GM21723 (cell line): ENCODE results near the gene REM2.

ENCODE experiments used
- ATAC-seq: cut with Tn5 transposase; IDR thresholded peaks from one replicate; pipeline ENCODE4 v1.9.1; 2021; ENCODE audit warnings: mild to moderate bottlenecking, moderate library complexity; ENCODE audit not compliant: unreplicated experiment

Gene REM2, protein sequence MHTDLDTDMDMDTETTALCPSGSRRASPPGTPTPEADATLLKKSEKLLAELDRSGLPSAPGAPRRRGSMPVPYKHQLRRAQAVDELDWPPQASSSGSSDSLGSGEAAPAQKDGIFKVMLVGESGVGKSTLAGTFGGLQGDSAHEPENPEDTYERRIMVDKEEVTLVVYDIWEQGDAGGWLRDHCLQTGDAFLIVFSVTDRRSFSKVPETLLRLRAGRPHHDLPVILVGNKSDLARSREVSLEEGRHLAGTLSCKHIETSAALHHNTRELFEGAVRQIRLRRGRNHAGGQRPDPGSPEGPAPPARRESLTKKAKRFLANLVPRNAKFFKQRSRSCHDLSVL

DNA sequence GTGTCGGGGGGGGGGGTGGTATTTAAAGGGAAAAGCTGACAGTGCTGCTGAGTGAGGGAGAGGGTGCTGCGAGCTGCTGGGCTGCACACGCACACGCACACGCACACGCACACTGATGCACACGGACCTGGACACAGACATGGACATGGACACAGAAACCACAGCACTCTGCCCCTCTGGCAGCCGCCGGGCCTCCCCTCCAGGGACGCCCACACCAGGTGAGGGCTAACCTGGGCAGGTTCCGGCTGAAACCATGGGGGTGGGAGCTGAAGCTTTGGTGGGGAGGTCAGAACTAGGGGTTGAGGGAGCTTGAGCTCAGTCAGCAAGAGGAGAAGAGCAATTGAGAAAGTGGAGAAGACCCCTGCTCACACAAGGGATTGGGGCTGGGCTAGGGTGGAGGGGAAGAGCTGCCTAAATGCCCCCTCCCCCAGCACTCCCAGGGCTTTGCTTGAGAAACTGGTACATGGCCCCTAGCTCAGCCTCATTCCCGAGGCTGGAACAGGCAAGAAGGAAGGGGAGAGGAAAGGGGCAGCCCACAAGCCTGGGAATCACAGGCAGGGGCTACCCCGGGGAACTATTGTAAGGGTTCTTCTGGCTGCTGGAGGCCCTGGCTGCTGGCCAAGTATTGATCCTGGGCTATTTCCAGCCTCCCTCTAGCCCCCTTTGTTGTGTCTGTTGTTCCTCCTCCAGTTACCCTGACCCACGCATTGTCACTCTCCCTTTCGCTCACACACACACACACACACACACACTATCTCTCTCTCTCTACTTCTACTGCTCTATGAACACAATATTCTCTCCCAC, at the start of gene REM2:
Gene REM2, plus strand, starts transcription at position 50 of the 804 bp plus-strand sequence. Its CDS starts 66 bp downstream, at position 116.
- no peak for ATAC-seq

DNA sequence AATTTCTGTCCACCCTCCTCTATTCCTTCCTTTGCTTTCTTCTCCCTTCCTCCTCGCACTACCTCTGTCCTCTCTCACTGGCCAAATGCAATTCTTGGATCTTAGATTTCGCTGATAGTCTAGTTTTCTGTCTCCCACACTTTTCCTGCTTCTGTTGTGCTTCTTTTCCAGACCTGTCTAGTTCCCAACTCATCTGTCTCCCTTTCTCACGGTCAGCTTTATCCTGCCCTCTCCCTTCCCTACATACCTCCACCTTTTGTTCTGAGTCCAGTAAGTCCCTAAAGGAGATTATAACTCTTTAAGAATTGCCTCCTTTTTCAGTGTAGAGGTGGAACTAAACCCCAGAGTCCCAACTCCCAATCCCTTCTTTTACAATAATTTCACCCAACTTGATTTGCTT, 47.5 kb upstream of the REM2 start:
- ATAC-seq = no peak

DNA sequence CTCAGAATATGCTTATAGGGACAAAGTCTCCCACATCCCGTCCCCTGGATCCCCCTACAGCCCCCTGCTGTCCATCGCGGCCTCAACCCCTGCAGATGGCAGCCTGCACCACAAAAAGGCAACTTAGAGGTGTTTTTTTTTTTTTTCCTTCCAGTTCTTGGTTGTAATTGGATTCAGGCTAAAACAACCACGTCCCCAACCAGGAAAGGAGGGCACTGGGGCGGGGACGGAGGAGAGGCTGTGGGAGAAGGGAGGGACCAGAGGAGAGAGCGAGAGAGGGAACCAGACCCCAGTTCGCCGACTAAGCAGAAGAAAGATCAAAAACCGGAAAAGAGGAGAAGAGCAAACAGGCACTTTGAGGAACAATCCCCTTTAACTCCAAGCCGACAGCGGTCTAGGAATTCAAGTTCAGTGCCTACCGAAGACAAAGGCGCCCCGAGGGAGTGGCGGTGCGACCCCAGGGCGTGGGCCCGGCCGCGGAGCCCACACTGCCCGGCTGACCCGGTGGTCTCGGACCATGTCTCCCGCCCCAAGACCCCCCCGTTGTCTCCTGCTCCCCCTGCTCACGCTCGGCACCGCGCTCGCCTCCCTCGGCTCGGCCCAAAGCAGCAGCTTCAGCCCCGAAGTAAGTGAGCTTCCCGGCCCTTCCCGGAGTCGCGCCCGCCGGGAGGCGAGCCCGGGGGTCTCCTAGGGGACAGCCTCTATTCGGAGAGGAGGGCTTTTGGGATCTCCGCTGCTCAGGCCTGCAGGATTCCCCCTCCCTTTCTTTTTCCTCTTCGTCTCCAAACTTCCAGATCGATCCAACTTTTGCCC, 46.5 kb upstream of the REM2 start, which contains the start of gene MMP14:
Gene MMP14, plus strand, starts transcription at position 285 of the 813 bp plus-strand sequence. Its CDS starts 233 bp downstream, at position 518.
- ATAC-seq = no peak

DNA sequence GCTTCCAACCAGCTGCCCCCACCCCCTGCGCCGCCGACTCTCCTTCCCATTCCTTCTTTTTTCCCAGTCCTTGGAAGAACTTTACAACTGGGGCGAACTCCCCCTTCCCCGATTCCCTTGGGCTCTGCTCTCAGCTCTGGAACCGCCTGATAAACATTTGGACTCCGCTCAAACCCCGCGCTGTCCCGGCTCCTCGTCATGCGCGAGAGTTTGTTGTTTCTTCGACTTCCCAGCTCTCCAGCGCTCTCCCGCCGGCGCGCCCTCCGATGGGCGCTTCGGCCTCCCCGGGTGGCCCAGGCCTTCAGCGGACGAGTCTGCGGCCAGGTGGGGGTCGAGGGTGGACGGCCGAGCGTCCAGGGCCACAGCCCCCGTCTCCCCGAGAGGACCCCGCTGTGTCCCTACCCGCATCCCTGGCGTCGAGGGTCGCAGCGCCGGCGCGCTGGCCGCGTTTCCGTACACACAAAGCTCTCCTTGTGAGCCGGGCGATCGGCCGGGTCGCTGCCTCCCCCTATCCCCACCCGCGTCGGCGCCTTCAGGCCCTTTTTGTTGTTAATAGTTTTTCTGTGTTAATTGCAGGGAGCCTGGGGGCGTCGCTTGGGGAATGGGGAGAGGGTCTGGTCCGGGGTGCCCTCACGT, 45.8 kb upstream of the REM2 start:
- no peak for ATAC-seq

DNA sequence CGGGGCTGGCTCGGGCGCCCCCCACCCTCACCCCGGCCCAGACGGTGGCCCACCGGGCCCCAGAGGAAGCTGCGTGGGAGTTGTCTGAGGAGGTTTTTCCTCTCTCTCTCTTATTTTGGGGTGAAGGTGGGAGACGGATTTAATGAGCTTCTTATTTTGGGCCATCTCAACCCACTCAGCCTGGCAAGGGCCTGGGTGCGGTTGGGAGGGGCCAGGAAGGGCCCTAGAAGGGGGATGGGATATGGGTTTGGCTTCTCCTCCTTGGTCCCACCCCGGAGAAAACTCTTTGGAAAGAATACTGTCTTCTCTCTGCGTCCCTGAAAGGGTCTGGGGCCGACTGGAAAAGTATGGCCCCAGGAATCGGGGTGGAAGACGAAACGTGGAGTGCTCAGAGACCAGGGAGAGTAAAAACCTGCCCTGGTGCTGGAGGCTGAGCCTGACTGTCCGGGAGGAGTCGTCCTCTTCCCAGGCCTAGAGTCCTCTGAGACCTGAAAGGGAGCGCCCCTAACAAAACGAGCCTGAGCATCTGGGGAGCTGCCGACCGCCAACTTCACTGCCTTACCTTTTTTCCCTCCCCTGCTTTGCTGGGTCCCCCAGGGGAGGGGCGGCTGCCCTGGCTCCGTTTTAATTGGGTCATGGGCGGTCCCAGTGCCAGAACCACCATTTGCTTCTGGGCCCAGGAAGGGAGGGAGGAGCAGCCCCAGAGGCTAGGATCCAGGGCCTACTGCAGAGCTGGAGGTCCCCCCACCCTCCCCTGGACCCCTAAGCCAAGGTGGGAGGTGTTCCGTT, 45.1 kb upstream of the REM2 start:
- no peak for ATAC-seq

DNA sequence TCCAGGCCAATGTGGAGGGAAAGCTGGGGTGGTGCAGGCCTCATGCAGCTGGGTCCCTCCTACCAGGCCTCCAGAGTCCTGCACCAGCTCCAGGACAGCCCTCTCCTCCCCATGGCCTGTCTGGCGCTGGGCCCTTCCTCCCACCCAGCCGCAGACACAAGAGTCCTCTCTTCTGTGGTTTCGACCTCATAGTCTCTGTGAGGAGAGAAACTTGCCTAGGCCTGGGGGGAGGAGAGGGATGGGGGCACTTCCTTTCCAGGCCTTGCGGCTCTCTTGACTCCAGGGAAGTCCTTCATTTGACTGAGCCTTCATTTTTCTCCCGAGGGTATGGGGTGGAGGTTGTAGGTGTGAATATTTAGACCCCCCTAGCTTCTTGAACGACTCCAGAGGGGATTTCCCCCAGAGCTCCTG, 44.4 kb upstream of the REM2 start:
- no peak for ATAC-seq

DNA sequence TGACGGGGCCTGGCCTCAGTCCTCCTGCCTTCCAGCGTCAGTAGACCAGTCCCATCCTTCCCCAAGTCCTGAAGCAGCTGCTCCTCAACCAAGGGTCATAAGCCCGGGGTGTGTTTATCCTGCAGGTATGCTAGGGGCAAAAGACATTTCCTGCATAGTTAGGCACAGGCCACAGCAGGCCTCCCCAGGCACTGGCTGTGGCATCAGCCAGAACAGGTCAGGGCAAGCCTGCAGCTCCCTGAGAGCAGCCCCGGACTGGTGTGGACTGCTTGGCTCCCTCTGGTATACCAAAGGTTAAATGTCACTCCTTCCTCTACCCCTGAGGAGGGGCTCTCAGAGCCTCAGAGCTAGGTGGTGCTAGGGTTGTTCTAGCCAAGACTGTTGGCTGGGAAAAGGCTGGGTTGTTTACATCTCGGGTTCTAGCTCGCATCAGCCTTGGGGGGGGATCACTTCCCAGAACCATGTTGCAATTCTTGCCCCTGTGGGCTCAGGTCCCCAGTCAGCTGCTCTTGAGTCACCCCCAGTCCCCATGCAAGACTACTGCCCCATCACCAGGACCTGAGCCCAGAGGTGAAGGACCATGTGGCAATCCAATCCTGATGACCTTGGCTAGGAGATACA, 43.8 kb upstream of the REM2 start:
- no peak for ATAC-seq

DNA sequence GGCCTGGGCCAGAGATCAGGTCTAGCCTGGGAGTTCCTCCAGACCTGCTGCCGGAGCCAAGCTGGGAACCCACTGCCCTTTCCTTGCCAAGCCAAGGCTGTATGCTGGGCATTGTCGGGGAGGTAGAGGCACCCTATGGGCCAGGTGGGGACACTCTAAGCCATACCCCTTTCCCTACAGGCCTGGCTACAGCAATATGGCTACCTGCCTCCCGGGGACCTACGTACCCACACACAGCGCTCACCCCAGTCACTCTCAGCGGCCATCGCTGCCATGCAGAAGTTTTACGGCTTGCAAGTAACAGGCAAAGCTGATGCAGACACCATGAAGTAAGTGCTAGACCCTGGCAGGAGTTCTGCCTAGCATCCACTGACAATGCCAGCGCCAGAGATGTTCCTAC, 41.7 kb upstream of the REM2 start:
- no peak for ATAC-seq

DNA sequence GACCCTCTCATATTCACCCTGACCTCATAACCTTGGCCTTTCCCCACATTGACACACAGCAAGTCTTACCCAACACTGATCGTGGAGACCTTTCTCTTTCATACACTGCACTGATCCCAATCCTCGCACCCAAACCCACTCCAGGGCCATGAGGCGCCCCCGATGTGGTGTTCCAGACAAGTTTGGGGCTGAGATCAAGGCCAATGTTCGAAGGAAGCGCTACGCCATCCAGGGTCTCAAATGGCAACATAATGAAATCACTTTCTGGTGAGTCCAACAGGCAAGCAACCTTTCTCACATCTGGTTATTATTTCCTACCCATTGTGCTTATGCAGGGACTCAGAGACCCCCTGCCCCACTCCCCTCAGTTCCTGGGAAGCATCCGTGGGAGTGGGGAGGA, 41.3 kb upstream of the REM2 start:
- no peak for ATAC-seq

DNA sequence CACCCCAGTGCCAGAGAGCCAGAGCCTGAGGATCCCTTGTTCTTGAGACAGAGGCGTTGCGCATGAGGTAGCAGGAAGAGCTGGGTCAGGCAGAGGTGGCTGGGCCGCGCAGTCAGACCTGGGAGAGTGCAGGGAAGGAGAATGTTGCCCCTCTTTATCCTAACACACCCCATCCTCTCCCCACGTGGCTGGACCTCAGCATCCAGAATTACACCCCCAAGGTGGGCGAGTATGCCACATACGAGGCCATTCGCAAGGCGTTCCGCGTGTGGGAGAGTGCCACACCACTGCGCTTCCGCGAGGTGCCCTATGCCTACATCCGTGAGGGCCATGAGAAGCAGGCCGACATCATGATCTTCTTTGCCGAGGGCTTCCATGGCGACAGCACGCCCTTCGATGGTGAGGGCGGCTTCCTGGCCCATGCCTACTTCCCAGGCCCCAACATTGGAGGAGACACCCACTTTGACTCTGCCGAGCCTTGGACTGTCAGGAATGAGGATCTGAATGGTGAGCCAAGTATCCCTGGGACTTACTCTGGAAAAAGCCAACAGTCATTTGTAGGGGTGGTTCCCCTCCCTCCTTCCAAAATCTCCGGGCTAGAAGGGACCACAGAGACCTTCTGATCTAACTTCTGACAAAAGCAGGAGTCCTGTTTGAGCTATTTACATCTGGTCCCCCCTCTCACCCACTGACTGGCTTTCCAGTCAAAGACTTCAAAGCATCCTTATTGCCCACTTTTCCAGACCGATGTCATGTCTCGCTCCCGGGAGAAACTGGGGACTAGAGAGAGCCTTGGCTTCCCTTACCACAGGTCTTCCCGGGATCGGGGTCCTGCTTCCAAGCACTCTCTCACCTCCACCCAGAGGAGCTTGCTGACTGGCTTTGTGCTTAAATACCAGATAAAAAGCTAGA, 40.6 kb upstream of the REM2 start:
- no peak for ATAC-seq

DNA sequence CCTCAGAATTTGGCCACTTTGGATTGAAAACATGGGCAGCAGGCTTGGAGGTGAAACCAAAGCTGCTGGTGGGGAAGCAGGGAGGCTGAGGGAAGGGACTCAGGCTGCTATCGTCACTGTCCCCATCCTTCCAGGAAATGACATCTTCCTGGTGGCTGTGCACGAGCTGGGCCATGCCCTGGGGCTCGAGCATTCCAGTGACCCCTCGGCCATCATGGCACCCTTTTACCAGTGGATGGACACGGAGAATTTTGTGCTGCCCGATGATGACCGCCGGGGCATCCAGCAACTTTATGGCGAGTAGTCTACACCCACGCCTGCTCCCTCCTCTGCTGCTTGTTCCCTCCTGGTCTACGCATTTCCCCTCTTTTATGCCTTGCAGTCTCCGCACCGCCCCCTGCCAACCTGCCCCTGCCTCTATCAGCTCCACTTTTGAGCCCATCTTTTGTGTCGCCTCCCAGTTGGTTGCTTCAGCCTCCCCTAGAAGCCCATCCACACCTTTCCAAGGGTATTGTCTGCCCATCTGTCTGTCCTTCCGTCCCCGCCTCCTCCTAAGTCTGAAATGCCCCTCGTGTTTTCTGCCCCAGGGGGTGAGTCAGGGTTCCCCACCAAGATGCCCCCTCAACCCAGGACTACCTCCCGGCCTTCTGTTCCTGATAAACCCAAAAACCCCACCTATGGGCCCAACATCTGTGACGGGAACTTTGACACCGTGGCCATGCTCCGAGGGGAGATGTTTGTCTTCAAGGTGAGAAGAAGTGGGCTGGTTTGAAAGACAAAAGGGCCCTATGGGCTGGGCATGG, 39.7 kb upstream of the REM2 start:
- no peak for ATAC-seq

DNA sequence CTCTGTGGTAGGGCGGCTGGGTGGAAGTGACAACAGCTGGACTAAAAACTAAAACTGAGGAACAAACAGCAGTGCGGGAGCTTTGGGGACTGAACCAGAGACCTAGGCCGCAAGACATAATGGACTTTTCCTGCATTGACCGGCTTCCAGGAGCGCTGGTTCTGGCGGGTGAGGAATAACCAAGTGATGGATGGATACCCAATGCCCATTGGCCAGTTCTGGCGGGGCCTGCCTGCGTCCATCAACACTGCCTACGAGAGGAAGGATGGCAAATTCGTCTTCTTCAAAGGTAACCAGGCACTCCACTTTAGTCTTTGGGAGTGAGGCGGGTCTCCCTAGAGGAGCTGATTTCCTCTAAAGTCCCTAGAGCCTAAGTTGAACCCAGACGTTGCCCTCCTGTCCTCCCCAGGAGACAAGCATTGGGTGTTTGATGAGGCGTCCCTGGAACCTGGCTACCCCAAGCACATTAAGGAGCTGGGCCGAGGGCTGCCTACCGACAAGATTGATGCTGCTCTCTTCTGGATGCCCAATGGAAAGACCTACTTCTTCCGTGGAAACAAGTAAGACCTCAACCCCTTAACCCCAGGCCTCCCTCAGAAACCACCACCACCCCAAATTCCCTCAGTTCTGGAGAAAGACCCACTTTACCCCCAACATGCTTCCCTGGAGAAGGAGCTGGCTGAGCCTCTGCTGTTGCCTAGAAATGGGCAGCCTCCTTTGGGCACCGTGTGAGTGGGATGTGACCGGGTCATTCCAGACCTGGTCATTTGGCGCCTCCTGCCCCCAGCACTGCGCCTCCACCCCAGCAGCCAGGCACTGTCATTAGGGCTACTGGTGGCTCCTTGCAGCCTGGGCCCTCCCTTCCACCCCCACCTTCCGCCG, 38.6 kb upstream of the REM2 start:
- ATAC-seq = no peak

DNA sequence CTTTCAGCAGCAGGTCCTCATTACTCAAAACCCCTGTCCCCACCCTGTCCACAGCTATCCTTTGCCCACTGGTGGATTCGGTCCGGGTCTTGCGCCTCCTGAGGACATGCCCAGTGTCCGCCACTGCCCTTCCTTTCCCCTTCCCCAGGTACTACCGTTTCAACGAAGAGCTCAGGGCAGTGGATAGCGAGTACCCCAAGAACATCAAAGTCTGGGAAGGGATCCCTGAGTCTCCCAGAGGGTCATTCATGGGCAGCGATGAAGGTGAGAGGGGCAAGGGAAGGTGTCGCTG, 38.0 kb upstream of the REM2 start:
- no peak for ATAC-seq

DNA sequence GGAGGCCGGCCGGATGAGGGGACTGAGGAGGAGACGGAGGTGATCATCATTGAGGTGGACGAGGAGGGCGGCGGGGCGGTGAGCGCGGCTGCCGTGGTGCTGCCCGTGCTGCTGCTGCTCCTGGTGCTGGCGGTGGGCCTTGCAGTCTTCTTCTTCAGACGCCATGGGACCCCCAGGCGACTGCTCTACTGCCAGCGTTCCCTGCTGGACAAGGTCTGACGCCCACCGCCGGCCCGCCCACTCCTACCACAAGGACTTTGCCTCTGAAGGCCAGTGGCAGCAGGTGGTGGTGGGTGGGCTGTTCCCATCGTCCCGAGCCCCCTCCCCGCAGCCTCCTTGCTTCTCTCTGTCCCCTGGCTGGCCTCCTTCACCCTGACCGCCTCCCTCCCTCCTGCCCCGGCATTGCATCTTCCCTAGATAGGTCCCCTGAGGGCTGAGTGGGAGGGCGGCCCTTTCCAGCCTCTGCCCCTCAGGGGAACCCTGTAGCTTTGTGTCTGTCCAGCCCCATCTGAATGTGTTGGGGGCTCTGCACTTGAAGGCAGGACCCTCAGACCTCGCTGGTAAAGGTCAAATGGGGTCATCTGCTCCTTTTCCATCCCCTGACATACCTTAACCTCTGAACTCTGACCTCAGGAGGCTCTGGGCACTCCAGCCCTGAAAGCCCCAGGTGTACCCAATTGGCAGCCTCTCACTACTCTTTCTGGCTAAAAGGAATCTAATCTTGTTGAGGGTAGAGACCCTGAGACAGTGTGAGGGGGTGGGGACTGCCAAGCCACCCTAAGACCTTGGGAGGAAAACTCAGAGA, 37.0 kb upstream of the REM2 start:
- ATAC-seq = no peak

DNA sequence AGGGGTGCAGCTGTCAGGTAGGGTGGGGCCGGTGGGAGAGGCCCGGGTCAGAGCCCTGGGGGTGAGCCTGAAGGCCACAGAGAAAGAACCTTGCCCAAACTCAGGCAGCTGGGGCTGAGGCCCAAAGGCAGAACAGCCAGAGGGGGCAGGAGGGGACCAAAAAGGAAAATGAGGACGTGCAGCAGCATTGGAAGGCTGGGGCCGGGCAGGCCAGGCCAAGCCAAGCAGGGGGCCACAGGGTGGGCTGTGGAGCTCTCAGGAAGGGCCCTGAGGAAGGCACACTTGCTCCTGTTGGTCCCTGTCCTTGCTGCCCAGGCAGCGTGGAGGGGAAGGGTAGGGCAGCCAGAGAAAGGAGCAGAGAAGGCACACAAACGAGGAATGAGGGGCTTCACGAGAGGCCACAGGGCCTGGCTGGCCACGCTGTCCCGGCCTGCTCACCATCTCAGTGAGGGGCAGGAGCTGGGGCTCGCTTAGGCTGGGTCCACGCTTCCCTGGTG, 36.2 kb upstream of the REM2 start:
- no peak for ATAC-seq
